ENCODE measurements around the gene PRUNE1. TPM values are rescaled to one million over a fixed set of nuclear protein-coding genes. Genes with fewer than 3 reads are reported as not detected.

Gene PRUNE1
- total RNA-seq, 1 donor from 2014 or later, result 36.5 TPM

- intact Hi-C loops (cut with DNase I), result loop anchor here (5.0 to 10.0 kb wide), 3 partner anchors 44 to 416 kb away; partner anchors contain the start of genes GOLPH3L and SETDB1
- H3K9me3 ChIP-seq, result no peaks in the 10 kb centered on the region
- peak in 1 of 2 donors; percentile 88 for DNase-seq (ENCODE audit: low spot score in 2 of 2)
- no peaks in the 10 kb centered on the region for H3K27me3 ChIP-seq
- H3K4me3 ChIP-seq, result peak overlapping the region in 1 of 2 donors; percentile 99
- TF ChIP-seq CTCF (IDR thresholded peaks at IDR 0.05), result no peak
- peaks cover 32% of the 10 kb centered on the region in 2 donors for H3K36me3 ChIP-seq
- H3K4me1 ChIP-seq, result peaks cover 7 to 37% of the 10 kb centered on the region in 2 donors
- peak overlapping the region; percentile 95 to 99 for H3K27ac ChIP-seq
Measured at GRCh38 chr1:150970808-150971582, 37.3 kb upstream of the PRUNE1 start.

GRCh38 chr1:150971583-150972416 lies 36.4 kb upstream of the PRUNE1 start:
- Histone ChIP-seq H3K4me3 (peak overlapping the region; percentile 79 to 99), H3K4me1 (peaks cover 7 to 43% of the 10 kb centered on the region in 2 donors), H3K27me3 (no peaks in the 10 kb centered on the region), H3K36me3 (peaks cover 24% of the 10 kb centered on the region in 2 donors), H3K27ac (peak overlapping the region; percentile 95 to 99), H3K9me3 (no peaks in the 10 kb centered on the region)
- intact Hi-C loops (cut with DNase I), result loop anchor here (5.0 to 10.0 kb wide), 3 partner anchors 44 to 417 kb away; partner anchors contain the start of genes GOLPH3L and SETDB1
- no peak for DNase-seq (ENCODE audit: low spot score in 2 of 2)
- no peak for TF ChIP-seq CTCF (IDR thresholded peaks at IDR 0.05)

GRCh38 chr1:150972417-150972940 lies 35.8 kb upstream of the PRUNE1 start:
- peak overlapping the region; percentile 95 to 99 for H3K27ac ChIP-seq
- peaks cover 11 to 50% of the 10 kb centered on the region in 2 donors for H3K4me1 ChIP-seq
- TF ChIP-seq CTCF (IDR thresholded peaks at IDR 0.05), result no peak

GRCh38 chr1:150973258-150973835 lies 34.9 kb upstream of the PRUNE1 start:
- DNase-seq (ENCODE audit: low spot score in 2 of 2), result no peak
- Histone ChIP-seq H3K4me1 (peaks cover 18 to 59% of the 10 kb centered on the region in 2 donors), H3K27me3 (no peaks in the 10 kb centered on the region), H3K36me3 (peaks cover 8 to 9% of the 10 kb centered on the region in 2 donors), H3K4me3 (peak overlapping the region; percentile 79 to 99), H3K27ac (peak overlapping the region; percentile 95 to 99), H3K9me3 (no peaks in the 10 kb centered on the region)
- intact Hi-C loops (cut with DNase I), result loop anchor here (5.0 to 10.0 kb wide), 3 partner anchors 46 to 419 kb away; partner anchors contain the start of genes GOLPH3L and SETDB1
- TF ChIP-seq CTCF (IDR thresholded peaks at IDR 0.05), result no peak

More at GRCh38 chr1:150972417-150972940, 35.8 kb upstream of the PRUNE1 start:
- no peaks in the 10 kb centered on the region for H3K27me3 ChIP-seq
- H3K9me3 ChIP-seq, result no peaks in the 10 kb centered on the region
- peaks cover 17% of the 10 kb centered on the region in 2 donors for H3K36me3 ChIP-seq
- peak overlapping the region; percentile 79 to 99 for H3K4me3 ChIP-seq
- intact Hi-C loops (cut with DNase I), result loop anchor here (5.0 to 10.0 kb wide), 3 partner anchors 45 to 418 kb away; partner anchors contain the start of genes GOLPH3L and SETDB1
- no peak for DNase-seq (ENCODE audit: low spot score in 2 of 2)
